Stimulated activated CD4-positive, alpha-beta T cell treated with anti-CD3 and anti-CD28 coated beads, Interleukin-1b, Interleukin-23, amount 100 ng/mL, for 24 hours (primary cell): ENCODE measurements around the gene PTRH2.

Experiments used
- DNase-seq, 4 experiments: peaks; one replicate each; pipeline ENCODE4 v3.0.0-alpha.2; 2020; ENCODE audit warnings: low read depth in 4 of 4, low spot score in 1 of 4

PTRH2 gene

DNA sequence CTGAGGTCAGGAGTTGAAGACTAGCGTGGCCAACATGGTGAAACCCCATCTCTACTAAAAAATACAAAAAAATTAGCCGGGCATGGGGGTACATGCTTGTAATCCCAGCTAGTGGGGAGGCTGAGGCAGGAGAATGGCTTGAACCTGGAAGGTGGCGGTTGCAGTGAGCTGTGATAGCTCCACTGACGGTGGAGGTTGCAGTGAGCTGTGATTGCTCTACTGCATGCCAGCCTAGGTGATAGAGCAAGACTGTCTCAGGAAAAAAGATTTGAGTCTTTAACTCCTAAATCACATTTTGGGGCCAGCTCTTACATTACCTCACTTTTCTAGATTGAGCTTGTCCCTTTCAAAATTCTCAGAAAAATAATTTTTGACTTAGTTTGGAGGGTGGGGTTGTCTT lies 15.4 kb upstream of the PTRH2 start:
- no peak for DNase-seq

DNA sequence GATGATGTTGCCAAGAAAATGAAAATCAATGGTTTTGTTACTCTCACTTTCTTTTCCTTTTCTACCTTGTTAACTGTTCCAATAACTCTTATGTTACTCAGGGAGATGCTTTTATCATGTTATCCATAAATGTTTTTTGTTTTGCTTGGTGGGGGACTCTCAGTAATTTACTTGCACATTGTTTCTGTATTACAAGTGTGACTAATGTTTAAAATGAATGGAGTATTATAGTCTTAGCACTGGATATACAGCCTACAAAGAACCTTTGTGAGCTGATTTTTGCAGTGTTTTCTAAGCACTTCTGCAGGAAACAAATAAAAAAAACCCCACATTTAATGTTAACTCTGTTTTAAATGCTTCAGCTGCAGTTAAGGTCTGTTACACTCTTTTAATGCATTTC lies 12.3 kb upstream of the PTRH2 start:
- no peak for DNase-seq

DNA sequence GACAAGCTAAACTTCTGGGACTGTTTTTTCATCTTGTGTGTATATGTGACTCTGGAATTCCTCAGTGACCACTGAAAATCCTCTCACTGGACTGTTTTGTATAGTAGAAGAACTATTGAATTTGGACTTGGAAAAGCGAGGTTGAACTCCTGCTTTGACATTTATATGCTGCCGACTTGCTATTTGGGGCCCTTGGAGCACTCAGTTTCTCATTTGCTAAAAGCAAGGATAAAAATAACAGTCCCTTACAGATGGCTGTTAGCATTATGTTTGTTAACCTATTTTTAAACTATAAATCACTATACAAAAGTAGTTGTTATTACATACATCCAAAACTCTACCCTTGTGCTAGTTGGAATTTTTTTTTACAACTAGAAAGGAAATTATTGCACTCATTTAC lies 9.2 kb upstream of the PTRH2 start:
- DNase-seq, result no peak

DNA sequence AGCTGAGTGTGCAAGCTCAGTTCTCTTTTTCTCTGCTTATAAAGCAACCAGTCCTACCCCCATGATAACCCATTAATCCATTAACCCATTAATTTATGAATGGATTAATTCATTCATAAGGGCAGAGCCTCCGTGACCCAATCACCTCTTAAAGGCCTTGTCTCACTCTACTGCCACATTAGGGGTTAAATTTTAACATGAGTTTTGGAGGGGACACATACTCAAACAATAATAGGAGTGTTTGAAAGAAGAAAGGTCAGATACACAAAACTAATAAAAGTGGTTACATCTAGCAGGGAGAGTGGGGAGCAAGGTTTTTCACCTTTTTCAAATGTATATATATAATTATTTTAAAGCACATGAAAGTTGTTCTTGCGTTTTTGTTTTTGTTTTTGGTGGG lies 7.0 kb upstream of the PTRH2 start:
- no peak for DNase-seq

DNA sequence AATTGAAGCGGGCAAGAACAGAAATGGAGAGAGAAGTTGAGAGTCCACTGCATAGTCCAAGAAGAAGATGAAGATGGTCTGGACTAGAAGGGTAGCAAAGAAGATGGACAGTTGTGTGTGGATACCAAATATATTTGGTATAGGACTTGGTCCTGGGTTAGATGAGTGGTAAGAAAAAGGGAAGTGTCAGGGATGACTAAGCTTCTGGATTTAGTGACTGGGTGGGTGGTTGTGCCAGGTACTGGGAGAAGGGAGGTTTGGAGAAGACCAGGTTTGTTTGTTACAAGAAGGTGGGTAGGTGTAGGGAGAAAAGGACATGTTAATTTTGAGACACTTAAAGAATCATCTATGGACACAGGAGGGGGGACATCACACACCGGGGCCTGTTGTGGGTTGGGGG lies 5.6 kb upstream of the PTRH2 start:
- DNase-seq, result no peak

DNA sequence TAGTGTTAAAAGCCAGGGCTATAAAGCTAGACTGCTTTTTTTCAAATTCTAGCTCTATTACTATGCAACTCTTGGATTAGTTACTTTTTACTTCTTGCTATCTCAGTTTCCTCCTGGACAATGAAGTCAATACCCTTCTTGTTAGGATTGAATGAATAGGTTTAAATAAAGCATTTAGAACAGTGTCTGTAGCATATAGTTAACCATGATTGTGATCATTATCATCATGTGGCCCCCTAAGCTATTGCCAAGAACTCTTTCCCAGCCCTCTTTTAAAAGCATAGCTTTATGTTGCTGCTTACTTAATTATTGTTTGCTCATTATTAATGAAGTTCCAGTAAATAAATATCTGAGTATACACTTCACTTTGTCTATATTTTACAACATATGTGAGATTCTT lies 4.7 kb upstream of the PTRH2 start:
- DNase-seq, result no peak

DNA sequence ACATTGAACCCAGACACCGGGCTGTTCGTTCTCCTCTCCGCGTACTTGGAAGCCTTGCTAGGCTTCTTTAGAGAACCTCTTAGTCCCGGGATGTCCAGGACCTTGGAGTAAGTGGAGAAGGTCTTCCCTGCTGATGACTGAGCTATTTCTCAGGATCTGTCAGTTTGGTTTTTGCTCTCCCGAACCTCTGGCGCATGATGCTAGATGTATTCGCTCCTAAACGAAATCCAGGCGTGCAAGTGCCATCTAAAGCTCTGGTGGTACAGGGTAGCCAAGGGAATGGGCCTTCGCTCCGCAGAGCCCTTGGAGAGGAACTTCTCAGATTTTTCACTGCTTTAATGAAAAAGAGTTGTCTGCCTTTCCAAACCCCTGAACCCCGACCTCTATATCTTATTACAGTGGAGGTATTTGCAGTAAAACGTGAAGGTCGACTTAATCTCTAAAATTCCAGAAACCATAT lies 771 bp upstream of the PTRH2 start:
- no peak for DNase-seq

DNA sequence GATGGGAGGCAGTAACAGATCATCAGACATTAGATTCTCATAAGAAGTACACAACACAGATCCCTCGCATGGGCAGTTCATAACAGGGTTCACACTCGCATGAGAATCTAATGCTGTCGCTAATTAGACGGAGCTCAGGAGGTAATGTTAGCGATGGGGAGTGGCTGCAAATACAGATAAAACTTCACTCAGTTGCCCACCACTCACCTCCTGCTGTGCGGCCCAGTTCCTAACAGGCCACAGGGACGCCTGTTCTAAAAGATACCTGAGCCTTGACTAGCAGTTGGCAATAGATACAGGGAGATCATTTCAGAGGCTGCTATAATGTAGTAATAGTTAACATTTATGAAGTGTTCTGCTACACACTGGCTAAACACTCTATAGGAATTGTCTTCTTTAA lies 4.9 kb downstream of the PTRH2 start:
- DNase-seq, result no peak

DNA sequence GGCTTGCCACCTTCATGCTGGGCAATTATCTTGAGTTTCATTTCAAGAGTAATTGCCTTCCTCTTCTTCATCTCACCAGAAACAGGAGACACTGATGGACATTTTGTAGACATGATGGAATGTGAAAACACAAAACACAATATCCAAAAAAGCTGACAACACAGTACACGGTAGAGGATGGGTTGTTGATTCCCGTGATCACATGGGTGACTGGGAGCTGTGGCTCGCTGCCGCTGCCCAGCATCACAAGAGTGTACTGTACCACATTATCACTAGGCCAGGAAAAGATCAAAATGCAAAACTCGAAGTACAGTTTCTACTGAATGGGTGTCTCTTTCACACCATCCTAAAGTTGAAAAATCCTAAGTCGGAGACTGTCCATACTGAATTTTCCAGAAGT lies 7.4 kb downstream of the PTRH2 start:
- DNase-seq, result no peak

DNA sequence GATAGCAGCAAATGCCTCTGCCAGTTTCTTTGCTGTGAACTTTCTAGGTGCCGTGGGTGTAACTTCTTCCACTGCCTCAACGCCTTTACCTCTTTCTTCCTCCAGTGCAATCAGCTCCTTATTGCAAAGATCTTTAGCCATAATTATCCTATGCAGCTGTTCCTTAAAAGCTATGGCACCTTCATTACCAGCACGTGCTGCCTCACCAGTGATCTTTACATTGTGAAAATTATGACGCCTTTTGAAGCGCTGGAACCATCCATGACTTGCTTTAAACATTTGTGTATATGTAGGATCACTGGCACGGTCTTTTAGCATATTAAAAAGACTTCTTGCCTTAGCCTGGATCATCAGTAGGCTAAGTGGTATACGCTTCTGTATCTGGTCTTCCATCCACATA lies 8.0 kb downstream of the PTRH2 start:
- no peak for DNase-seq

DNA sequence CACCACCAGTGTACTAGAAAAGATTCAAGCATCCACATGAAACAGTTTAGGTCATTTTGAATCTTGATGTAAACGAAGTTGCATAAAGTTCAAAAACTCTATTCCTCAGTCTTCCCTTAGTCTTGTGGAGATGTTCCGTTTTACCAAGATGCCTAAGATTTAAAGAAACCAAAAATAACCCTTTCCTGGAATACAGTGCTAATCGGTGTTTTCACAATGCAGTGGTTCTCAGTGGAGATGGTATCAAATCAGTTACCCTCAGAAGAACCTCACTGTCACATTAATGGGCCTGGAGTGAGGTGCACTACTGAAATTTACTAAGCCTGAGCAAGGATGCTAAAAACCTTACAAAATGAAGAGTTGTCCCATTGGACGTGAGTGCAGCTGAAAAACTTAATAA lies 9.1 kb downstream of the PTRH2 start:
- no peak for DNase-seq

DNA sequence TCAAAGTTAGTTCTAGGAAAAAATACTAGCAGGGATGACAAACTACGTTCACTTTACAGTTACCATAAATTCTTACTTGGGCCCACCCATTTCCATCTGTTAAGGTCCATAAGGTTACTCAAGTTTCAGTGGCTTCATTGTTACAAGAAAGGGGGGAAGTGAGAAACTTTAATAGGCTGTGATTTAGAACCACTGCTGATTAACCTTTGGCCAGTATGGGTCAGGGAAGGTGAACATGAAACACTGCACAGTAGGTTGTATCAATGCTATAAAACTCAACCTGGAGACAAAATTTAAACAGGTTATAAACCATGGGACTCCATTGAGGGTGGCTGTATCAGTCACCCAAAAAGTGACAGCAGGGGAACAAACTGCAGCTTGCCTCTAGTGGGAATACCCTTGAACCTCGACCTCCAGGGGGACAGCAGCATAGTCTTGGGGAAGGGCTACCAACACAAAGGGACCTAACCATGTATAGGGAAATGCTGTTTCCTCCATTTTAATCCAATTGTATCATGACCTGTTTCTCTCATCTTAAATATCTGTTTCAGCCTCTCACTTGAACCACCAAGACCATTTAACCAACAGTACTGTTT lies 10.4 kb downstream of the PTRH2 start:
- no peak for DNase-seq

DNA sequence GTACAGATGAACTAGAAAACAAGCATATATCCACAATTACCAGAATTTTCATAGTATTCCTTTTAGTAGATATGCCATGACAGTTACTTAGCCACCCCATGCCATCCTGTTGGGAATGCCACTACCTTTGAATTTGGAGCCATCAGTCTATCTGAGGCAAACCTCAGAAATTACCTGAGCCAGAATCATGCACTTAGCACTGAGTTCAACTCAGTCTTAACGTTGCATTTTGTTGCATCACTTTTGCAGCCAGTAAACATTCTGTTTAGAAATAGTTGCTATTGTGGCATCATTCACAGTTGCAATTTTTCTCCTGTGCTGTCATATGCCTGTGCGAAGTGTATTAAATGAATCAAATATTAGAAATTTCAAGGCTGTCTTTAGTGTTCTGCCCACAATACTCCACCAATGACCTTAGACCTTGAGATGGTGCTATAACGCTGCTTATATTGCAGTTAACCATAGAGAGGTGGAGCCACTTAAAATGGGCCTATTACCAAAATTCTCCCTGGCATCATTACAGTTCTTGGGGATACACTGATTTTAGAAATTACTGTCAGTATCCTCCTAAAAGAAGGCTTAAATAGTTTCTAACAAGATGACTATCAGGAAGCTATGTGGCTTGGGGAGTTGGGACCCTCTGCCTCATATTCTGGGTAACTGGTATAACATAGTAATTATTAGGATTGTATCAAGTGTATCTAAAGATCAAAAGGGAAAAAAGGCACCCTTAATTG lies 11.1 kb downstream of the PTRH2 start:
- DNase-seq, result no peak

DNA sequence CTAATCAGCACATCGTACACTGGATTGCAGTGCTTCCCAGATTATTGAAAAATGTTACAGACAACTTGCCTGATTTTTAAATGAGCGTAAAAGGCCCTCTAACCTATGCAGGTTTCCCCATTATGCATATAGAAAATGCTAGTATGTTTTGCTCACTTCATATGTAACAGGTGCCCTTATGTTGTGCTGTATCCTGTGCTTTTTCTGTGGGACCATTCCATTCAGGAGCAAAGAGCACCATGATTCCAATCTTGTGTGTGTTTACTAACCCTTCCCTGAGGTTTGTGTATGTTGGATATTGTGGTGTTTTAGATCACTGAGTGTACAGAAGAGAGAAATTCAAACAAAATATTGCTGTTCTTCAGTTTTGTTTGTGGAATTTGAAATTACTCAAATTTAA lies 12.9 kb downstream of the PTRH2 start:
- no peak for DNase-seq

DNA sequence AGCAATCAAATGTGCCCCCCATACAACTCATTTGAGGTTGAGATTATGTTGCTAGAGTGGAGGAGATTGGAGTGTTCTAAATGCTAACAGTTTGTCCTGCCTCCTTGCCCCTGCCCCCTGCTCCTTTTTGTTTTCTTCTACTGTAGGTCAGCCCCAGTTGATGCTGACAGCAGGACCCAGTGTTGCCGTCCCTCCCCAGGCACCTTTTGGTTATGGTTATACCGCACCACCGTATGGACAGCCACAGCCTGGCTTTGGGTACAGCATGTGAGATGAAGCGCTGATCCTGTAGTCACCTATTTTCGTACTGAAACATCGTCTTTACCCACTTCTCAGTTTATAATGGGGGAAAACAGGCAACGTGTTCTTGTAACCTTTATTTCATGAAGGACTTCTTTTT lies 13.6 kb downstream of the PTRH2 start:
- no peak for DNase-seq

DNA sequence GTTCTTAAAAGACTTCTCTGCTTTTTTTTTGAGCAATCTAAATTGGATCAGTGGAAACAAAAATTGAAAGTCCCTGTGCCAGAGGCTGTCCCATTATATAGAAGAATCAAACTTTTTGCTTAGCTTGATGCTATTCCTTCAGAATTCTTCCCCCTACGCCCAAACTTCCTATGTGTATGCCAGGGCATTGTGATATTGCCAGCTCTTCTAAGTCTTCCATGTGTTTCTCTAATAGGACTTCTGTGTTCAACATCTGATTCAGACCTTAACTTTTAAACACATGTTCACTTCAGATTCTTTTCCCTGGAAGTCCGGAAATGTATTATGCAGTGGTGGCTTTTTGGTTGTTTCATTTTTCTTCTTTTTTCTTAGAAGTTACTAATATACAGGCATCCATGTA lies 18.7 kb downstream of the PTRH2 start:
- DNase-seq, result no peak

DNA sequence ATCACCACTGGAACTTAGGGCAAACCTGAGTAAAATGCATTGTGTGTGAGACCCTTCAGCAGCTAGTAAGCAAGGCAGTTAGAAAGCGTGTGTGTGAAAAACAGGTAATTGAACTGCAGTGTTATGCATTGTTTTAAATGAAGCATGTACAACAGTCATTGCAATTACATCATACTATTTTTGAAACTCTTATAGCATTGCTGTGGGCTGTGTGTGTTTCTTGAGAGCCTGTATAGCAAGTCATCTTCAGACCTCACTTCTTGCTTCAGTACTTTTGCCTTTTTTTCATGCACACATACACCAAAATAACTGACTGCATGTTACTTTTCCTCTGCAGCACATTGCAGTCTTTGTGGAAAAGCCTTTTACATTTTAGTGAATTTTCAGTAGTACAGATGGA lies 19.2 kb downstream of the PTRH2 start:
- DNase-seq, result no peak

DNA sequence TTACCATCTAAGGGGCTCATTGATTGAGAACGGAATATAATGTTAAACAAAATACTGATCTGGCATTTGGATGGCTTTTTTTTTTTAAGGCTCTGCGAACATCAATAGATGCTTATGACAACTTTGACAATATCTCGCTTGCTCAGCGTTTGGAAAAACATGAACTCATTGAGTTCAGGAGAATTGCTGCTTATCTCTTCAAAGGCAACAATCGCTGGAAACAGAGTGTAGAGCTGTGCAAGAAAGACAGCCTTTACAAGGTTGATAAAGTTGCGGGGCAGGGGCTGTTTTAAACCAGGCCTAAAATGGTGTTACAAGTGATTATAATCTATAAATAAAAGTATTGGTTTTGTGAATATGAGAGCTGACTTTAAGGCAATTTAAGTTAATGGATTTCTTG lies 22.3 kb downstream of the PTRH2 start:
- DNase-seq, result no peak

DNA sequence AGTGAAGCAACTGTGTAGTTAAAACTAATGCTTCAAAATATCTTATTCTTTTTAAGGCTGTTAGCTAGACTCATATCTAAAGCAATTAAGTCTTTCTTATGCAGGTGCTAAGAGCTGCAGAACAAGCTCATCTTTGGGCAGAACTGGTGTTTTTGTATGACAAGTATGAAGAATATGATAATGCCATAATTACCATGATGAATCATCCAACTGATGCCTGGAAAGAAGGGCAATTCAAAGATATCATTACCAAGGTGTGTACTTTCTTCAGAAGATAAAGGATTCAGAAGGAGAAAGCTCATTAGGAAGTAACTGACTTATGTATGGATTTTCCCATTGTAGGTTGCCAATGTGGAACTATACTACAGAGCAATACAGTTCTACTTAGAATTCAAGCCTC lies 23.9 kb downstream of the PTRH2 start:
- DNase-seq, result no peak

DNA sequence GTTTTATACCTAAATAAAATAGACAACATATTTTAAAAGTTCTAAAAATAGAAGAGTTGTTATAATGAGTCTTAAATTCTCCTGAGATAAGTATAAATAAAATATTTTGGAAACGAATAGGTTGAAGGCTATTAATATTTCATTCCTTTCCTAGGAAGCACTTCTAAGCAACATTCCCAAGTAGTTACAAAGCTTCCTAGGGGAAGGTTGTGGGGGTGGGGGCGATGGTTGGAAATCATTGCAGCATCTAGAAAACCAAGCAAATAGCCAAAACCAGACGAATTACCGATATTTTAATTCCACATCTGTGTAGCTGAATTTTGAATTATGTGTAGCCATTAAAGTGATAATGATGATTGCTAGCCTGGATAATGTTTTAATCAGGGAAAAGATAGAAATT lies 26.9 kb downstream of the PTRH2 start:
- DNase-seq, result no peak

DNA sequence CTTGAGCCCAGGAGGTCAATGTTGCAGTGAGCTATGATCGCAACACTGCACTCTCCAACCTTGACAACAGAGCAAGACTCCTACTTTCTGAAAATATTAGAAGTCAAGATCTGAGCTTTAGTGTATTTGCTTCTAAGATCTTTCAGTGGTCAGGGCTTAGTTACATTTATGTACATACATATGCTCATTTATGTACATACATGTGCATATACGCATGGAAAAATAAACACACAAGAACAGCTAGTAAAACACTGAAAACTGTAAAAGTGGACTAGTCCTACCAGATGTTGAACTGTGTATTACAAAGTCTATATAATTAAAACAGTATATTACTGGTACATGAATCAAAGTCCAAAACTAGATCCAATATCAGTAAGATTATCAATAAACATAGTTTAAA lies 28.3 kb downstream of the PTRH2 start:
- no peak for DNase-seq

DNA sequence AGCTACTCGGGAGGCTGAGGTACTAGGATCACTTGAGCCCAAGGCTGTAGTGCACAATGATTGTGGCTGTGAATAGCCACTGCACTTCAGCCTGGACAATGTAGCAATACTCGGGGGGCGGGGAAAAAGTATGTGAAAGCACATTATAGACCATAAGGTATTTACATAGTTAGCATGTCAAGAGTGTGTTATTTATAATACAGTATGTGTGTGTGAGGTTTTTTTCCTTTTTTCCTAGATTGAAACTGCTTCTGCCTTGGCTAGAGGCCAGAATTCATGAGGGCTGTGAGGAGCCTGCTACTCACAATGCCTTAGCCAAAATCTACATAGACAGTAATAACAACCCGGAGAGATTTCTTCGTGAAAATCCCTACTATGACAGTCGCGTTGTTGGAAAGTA lies 30.5 kb downstream of the PTRH2 start:
- no peak for DNase-seq

DNA sequence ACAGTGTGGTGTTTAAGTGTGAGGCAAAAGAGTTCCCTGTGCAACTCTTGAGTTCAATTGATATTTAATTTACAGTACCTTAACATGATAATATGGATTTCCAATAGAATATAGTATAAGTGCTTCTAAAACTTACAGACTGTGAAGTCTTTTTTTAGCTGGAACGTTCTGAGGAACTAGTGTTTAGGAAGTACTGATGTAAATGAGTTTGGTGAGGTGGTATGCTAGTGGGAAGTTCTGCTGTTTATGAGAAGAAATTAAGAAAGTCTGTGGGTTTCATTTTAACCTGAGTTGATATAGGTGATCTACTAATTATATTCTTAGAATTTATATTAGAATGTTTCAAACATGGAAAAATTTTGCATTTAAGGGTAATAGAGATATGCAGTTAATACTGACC lies 32.0 kb downstream of the PTRH2 start:
- DNase-seq, result no peak
